Mononuclear cell (primary cell): ENCODE measurements around the gene CALR. TPM values are rescaled to one million over a fixed set of nuclear protein-coding genes. Genes with fewer than 3 reads are reported as not detected.
"Not testable (repeated sequence)": the region's sequence is repeated elsewhere in the genome, so short reads cannot be mapped to it uniquely, and the experiment has no call there.

Source experiments
- H3K27me3 ChIP-seq: 2 replicates; pipeline ENCODE4 v1.6.0; 2011; ENCODE audit warnings: low read length, control low read depth; ENCODE audit not compliant: insufficient read depth
- H3K4me1 ChIP-seq: 2 replicates; pipeline ENCODE4 v1.5.1; 2011; ENCODE audit warnings: mild to moderate bottlenecking, low read length, control low read depth; ENCODE audit not compliant: insufficient read depth
- H3K4me3 ChIP-seq: 2 replicates; pipeline ENCODE4 v1.5.1; 2011; ENCODE audit warnings: mild to moderate bottlenecking, low read length, moderate library complexity
- H3K9me3 ChIP-seq: 2 replicates; pipeline ENCODE4 v1.5.1; 2011; ENCODE audit warnings: low read depth, mild to moderate bottlenecking, control low read depth, low read length
- total RNA-seq: library from RNA; depleted of rRNA; stranded (reverse); fragments of >200 nt; gene quantifications from one replicate; pipeline ENCODE4 v1.2.3, GENCODE V29; 2012

Gene CALR
- total RNA-seq, 1 donor, result 434 TPM

GRCh38 chr19:12955575-12955974 lies 17.2 kb downstream of the CALR start:
- peaks cover 52% of the 10 kb centered on the region for H3K4me1 ChIP-seq
- not testable (repeated sequence) for H3K9me3 ChIP-seq, H3K4me3 ChIP-seq, H3K27me3 ChIP-seq

- Histone ChIP-seq H3K4me1 (peaks cover 52% of the 10 kb centered on the region), H3K9me3 (no peaks in the 10 kb centered on the region), H3K4me3 (peak overlapping the region; percentile 85), H3K27me3 (no peaks in the 10 kb centered on the region)
These were observed 17.6 kb downstream of the CALR start for GRCh38 chr19:12955996-12956395.

- H3K4me1 ChIP-seq, result peaks cover 52% of the 10 kb centered on the region
- peak within 1 kb of the TSS; percentile 85 for H3K4me3 ChIP-seq
- no peaks in the 10 kb centered on the region for H3K9me3 ChIP-seq
- H3K27me3 ChIP-seq, result no peaks in the 10 kb centered on the region
These were observed 18.3 kb downstream of the CALR start, which contains the start of gene GADD45GIP1 for GRCh38 chr19:12956446-12957388. Gene GADD45GIP1, minus strand, starts transcription at chr19:12957223. Its CDS starts 11 bp downstream, at chr19:12957212.

- H3K27me3 ChIP-seq, H3K9me3 ChIP-seq: not testable (repeated sequence)
- Histone ChIP-seq H3K4me1 (peaks cover 46% of the 10 kb centered on the region), H3K4me3 (peak overlapping the region; percentile 85)
These were observed 19.1 kb downstream of the CALR start for GRCh38 chr19:12957389-12957952.

- Histone ChIP-seq H3K4me3 (no peak overlapping the region), H3K4me1 (peaks cover 27% of the 10 kb centered on the region), H3K27me3 (no peaks in the 10 kb centered on the region), H3K9me3 (no peaks in the 10 kb centered on the region)
These were observed 21.1 kb downstream of the CALR start for GRCh38 chr19:12959481-12959880.

GRCh38 chr19:12965017-12965811 lies 26.8 kb downstream of the CALR start:
- Histone ChIP-seq H3K27me3 (no peaks in the 10 kb centered on the region), H3K4me1 (peaks cover 7% of the 10 kb centered on the region), H3K4me3 (peak overlapping the region; percentile 30)

GRCh38 chr19:12965812-12966135 lies 27.4 kb downstream of the CALR start:
- Histone ChIP-seq H3K27me3 (no peaks in the 10 kb centered on the region), H3K9me3 (no peaks in the 10 kb centered on the region), H3K4me3 (no peak overlapping the region), H3K4me1 (peaks cover 7% of the 10 kb centered on the region)

More at GRCh38 chr19:12965017-12965811, 26.8 kb downstream of the CALR start:
- no peaks in the 10 kb centered on the region for H3K9me3 ChIP-seq

GRCh38 chr19:12967907-12968306 lies 29.5 kb downstream of the CALR start:
- H3K9me3 ChIP-seq, result no peaks in the 10 kb centered on the region
- peaks cover 7% of the 10 kb centered on the region for H3K4me1 ChIP-seq

GRCh38 chr19:12969292-12969988 lies 31.0 kb downstream of the CALR start, which contains the start of gene DAND5:
Gene DAND5, plus strand, starts transcription at chr19:12969576. Its CDS starts 85 bp downstream, at chr19:12969661.
- Histone ChIP-seq H3K4me1 (peaks cover 7% of the 10 kb centered on the region), H3K27me3 (no peaks in the 10 kb centered on the region), H3K4me3 (no peak within 1 kb of the TSS), H3K9me3 (no peaks in the 10 kb centered on the region)

More at GRCh38 chr19:12967907-12968306, 29.5 kb downstream of the CALR start:
- Histone ChIP-seq H3K4me3 (no peak overlapping the region), H3K27me3 (no peaks in the 10 kb centered on the region)

- Histone ChIP-seq H3K27me3 (no peaks in the 10 kb centered on the region), H3K4me3 (no peak overlapping the region), H3K9me3 (no peaks in the 10 kb centered on the region), H3K4me1 (peaks cover 4% of the 10 kb centered on the region)
These were observed 31.8 kb downstream of the CALR start for GRCh38 chr19:12970070-12970820.

GRCh38 chr19:12973236-12973635 lies 34.8 kb downstream of the CALR start:
- H3K9me3 ChIP-seq, result no peaks in the 10 kb centered on the region
- no peak overlapping the region for H3K4me3 ChIP-seq
- no peaks in the 10 kb centered on the region for H3K27me3 ChIP-seq
- H3K4me1 ChIP-seq, result no peaks in the 10 kb centered on the region

- no peak overlapping the region for H3K4me3 ChIP-seq
- no peaks in the 10 kb centered on the region for H3K27me3 ChIP-seq
- H3K9me3 ChIP-seq, result no peaks in the 10 kb centered on the region
- no peaks in the 10 kb centered on the region for H3K4me1 ChIP-seq
These were observed 36.2 kb downstream of the CALR start for GRCh38 chr19:12974301-12975220.

GRCh38 chr19:12975221-12975741 lies 36.9 kb downstream of the CALR start:
- Histone ChIP-seq H3K9me3 (no peaks in the 10 kb centered on the region), H3K4me3 (no peak overlapping the region), H3K27me3 (no peaks in the 10 kb centered on the region), H3K4me1 (no peaks in the 10 kb centered on the region)
